Glomerular visceral epithelial cell (primary cell): ENCODE data around the gene RAB23.

Source experiments
- DNase-seq: peaks from one replicate; pipeline ENCODE4 v3.0.0-alpha.2; 2016; ENCODE audit errors: extremely low spot score

RAB23 gene

DNA sequence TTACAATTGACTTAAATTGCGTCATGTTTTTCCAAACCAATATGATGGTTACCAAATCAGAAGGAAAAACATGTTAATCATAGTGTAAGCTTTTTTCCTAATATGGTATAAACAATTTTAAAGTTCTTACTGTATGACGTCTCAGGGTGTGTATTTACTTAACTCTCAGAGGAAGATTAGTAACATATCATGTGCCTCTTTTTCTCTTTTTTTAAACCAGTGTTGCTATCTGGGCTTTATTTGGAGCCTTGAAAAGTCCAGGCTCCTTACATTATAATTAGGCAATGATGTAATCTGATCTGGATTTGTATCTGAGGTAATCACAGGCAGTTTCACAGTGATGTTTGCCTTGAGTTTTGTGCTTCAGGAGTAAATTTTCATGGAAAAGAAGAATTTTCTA lies 20.4 kb upstream of the RAB23 start:
- peak; percentile 11 for DNase-seq

DNA sequence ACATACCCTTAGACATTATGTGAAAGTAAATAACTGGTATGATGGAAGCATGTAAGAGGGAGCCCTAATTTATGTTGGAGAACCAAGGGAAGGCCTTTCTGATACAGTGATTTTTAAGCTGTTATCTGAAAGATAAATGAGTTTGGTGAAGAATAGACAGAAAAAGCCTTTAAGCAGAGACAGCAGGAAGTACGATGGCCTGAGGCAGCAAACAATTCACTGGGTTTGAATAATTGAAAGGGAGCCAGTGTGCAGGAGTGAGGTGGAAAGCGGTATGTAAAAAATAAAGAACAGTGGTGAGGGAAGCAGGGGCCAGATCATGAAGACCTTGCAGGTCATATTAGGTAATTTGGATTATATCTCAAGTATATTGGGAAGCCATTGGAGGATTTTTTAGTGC lies 4.1 kb upstream of the RAB23 start:
- no peak for DNase-seq

- no peak for DNase-seq
Observed at GRCh38 chr6:57224769-57225515, 2.8 kb upstream of the RAB23 start.

GRCh38 chr6:57222743-57223077 lies 603 bp upstream of the RAB23 start:
- DNase-seq, result no peak

GRCh38 chr6:57221191-57221935 lies 744 bp downstream of the RAB23 start:
- peak; percentile 68 for DNase-seq

GRCh38 chr6:57220083-57220703 lies 1.9 kb downstream of the RAB23 start:
- DNase-seq, result no peak

DNA sequence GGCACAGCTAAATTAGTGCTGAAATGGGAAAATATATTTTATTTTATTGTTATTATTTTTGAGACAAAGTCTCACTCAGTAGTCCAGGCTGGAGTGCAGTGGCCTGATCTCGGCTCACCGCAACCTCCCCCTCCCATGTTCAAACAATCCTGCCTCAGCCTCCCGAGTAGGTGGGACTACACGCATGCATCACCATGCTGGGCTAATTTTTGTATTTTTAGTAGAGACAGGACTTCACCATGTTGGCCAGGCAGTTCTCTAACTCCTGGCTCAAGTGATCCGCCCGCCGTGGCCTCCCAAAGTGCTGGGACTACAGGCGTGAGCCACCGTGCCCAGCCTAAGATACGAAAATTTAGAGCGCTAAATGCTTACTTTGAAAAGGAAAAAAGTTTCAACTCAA lies 4.8 kb downstream of the RAB23 start:
- DNase-seq, result no peak

- no peak for DNase-seq
Observed at GRCh38 chr6:57216235-57217101, 5.6 kb downstream of the RAB23 start.

GRCh38 chr6:57215260-57215659 lies 6.8 kb downstream of the RAB23 start:
- DNase-seq, result no peak

DNA sequence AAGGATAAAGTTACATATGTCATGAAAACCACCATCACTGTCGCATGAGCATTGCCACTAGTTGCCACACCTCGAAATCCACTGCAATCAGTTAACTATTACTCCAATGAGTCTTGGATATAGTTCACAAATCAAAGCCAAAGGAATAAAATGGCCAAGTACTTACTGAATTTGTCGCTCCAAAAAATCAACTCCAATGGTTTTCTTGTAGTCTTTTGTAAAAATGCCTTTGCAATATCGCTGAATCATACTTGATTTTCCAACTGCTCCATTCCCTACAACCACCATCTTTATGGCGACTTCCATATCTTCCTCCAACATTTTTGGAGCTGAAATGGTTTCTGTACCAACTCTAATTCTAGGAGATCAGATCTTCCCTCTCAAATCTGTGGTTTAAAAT lies 12.0 kb downstream of the RAB23 start:
- no peak for DNase-seq

DNA sequence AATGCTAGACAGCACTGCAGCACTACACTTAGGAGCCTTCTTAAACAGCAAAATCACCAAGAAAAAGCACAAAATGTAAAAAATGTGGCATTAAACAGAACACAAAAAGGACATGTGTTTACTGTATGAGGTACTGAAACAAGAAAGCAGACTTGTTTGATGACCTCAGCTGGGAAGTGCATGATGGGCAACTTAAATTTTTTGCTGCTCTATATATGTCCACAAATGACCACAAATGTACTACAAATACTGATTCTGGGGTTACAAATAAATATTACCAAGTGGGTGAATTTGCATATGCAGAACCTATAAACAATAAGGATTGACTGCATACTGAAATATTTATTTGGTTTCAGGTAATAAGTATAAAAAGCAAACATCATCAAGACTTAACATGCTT lies 13.1 kb downstream of the RAB23 start:
- no peak for DNase-seq

DNA sequence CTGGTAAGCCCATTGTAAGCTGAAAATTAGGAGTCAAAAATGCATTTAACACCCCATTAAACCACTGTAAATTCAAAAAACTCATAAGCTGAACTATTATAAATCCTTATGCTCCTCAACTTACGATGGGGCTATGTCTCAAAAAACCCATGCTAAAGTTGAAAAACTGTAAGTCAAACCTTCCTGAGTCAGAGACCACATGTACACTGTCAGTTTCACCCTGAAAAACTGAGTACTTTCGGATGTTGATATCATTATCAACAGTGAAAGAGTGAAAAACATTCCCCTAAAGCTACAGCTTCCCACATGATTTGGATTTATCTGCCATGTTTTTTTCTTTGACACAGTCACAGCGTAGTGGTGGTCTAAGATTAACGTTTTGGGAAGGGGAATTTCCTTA lies 14.2 kb downstream of the RAB23 start:
- DNase-seq, result no peak

GRCh38 chr6:57207141-57207540 lies 15.0 kb downstream of the RAB23 start:
- peak; percentile 36 for DNase-seq

GRCh38 chr6:57205550-57206328 lies 16.4 kb downstream of the RAB23 start:
- DNase-seq, result no peak

DNA sequence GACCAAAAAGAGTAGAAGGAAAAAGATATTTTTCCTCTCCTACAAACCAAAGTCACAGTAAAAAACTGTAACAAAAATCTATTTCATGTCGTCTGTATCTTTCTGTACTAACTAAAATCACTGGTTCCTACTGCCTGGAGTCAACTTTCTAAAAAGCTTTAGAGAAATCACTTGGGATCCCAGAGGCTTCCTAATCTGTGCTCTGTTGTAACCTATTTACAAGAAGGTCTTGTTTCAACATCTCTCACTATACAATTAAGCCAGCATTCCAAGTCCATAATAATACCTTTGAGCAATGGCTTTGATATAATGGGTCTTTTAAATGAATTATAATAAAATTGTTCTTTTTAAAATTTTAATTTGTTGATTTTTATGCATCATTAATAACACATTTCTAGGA lies 20.4 kb downstream of the RAB23 start:
- no peak for DNase-seq

DNA sequence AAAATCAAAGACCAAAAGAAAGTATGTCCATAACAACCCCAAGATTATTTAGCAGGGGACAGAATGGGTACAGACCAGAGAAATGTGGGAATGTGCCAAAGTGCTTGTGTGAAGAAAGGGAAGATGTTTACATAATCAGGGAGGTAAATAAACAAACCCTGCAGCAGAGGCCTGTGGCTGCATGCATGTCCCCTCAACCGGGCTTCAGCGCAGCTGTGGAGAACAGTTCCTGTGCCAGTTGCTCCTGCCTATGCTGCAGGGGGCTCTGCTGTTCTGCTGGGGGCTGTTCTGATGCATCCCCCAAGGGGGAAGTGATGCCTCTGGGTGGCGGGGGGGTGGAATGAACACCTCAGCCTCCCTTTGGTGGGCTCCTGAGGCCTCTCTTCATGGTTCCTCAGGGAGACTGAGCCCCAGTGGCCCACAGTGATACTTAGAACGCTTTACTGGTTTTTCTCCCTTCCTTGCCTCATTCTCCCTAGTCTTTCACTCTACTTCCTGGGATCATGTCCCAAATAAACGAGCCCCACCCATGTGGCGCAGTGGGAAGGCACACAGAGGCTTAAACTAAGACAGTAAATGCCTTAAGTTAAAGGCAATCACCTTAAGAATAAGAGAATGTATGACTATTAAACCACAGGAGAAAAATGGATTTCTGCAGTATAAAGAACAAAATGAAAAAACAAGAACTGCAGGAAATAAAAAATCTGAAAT lies 23.0 kb downstream of the RAB23 start:
- no peak for DNase-seq

DNA sequence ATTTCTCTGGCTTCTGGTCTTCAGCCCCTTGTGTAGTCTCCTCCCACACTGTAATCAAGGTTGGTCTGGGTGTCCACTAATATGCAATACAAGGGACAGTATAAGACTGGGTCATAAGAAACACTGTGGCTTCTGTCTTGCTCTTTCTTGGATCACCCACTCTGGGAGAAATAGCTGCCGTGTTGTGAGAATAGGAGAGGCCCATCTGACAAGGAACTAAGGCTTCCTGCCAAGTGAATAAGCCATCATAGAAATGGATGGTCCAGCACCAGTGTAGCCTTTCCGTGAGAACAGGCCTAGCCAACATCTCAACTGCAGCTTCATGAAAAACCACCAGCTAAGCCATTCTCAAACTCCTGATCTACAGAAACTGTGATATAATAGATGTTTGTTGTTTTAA lies 26.6 kb downstream of the RAB23 start:
- no peak for DNase-seq

- no peak for DNase-seq
Observed at GRCh38 chr6:57193177-57193576, 28.9 kb downstream of the RAB23 start.

DNA sequence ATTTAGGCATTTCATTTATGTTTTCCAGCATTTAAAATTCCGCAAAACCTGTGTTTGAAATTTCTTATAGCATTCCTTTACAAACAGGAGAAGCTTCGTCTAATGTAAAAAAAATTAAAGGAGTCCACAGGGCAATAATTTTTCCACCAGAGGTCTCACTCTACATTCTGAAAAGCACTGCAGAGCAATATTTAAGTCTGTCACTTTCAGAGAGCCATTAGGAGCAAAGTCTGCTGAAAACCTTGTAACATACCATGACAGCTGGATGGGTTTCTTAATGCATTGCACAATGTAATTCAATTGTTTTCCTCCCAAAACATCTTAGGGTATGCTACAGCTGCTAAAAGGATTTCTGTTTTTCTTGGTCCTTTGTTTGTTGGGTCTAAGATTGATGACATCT lies 32.0 kb downstream of the RAB23 start:
- no peak for DNase-seq

GRCh38 chr6:57183336-57183735 lies 38.8 kb downstream of the RAB23 start:
- DNase-seq, result no peak

DNA sequence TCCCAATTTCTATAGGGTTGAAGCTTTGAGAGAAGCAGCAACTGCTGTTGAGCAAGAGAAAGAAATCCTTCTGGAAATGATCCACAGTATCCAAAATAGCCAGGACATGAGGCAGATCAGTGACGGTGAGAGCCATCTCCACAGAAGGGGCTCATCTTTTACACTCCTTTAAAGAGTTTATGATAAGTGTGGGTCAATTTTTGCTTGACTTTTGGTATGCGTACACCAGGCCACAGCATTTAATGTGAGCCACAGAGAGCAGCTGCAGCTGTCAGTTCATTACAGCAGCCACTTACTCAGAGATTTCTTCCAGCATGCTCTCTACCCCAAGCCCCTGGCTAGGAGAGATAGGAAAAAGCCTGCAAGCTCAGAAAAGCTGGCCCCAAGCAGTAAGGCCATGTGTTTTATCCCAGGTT lies 40.1 kb downstream of the RAB23 start:
- no peak for DNase-seq
